Astrocyte (in vitro differentiated cells and primary cell): ENCODE measurements around the gene AKAIN1.

Experiments used
- EZH2 ChIP-seq: IDR thresholded peaks from 2 replicates; pipeline ENCODE4 v1.6.1; 2012; ENCODE audit warnings: mild to moderate bottlenecking, low read length, inconsistent platforms; ENCODE audit not compliant: insufficient read depth
- TF ChIP-seq, protein P1 (sequence below): IDR thresholded peaks from 2 replicates; pipeline ENCODE4 v1.5.1; 2011; ENCODE audit warnings: low read depth, mild to moderate bottlenecking, inconsistent platforms, low read length, moderate library complexity; ENCODE audit not compliant: insufficient read depth

DNA sequence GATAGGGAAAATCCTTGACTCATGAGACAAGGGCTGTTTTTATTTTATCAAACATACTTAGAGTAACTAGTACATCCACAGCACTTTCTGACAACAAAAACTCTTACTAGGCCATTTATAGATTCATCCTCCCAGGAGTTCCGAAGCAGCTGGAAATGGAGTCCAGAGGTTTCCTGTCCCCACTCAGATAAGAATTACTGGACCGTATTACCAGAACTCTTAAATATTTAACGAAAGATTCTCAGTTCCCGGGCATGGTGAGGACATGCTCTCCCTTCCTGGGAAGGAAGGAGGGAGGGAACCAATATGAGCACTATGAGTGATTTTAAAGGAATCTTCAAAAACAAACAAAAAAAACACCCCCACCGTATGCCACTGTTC lies 41.2 kb downstream of the AKAIN1 start:
- TF ChIP-seq, protein P1, sequence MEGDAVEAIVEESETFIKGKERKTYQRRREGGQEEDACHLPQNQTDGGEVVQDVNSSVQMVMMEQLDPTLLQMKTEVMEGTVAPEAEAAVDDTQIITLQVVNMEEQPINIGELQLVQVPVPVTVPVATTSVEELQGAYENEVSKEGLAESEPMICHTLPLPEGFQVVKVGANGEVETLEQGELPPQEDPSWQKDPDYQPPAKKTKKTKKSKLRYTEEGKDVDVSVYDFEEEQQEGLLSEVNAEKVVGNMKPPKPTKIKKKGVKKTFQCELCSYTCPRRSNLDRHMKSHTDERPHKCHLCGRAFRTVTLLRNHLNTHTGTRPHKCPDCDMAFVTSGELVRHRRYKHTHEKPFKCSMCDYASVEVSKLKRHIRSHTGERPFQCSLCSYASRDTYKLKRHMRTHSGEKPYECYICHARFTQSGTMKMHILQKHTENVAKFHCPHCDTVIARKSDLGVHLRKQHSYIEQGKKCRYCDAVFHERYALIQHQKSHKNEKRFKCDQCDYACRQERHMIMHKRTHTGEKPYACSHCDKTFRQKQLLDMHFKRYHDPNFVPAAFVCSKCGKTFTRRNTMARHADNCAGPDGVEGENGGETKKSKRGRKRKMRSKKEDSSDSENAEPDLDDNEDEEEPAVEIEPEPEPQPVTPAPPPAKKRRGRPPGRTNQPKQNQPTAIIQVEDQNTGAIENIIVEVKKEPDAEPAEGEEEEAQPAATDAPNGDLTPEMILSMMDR: no peak
- no peak for TF ChIP-seq EZH2
